Erythroblast (primary cell): ENCODE measurements around the gene KCNB1.

Experiments
- GATA1 ChIP-seq: IDR thresholded peaks from 2 replicates; pipeline ENCODE4 v1.6.1; 2011; ENCODE audit warnings: low read depth, mild to moderate bottlenecking, control low read depth, low read length, moderate library complexity
- POLR2A ChIP-seq: IDR thresholded peaks from 2 replicates; pipeline ENCODE4 v1.6.1; 2011; ENCODE audit warnings: mild to moderate bottlenecking, low read length

DNA sequence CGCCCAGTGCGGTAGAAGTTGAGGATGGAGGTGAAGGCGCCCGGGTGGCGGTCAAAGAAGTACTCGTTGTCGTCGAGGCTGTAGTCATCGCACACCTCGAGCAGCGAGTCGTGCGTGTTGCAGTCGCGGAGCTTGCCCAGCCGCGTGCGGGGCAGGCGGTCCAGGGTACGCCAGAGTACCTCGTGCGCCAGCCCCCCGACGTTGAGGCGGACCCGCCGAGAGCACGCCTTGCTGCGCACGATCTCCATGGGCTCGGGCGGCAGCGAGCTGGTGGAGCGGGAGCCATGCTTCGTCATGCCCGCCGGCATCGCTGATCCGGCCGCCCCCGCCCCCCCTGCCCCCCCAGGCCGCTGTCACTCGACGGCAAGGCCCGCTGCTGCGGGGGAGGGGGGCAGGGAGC, 295 bp downstream of the KCNB1 start:
- no peak for TF ChIP-seq POLR2A
- TF ChIP-seq GATA1: no peak
